Small intestine (tissue), 7 donors: ENCODE data around the gene LECT2. TPM values are rescaled to one million over a fixed set of nuclear protein-coding genes. Genes with fewer than 3 reads are reported as not detected.

ENCODE experiments used
- DNase-seq, 2 donors: peaks; one replicate each; pipeline versions ENCODE4 v3.0.0 to v3.0.0-alpha.2; 2013
- FAIRE-seq: peaks from 2 replicates; lab custom pipeline; 2012; peaks lifted over from hg19 to GRCh38; lab: Jason Lieb, UNC
- H3K27ac ChIP-seq, 3 donors: one replicate each; pipeline ENCODE4 v1.5.1; 2013; ENCODE audit warnings: low read length in 2 of 3, mild to moderate bottlenecking in 2 of 3, control low read depth in 1 of 3, inconsistent platforms in 1 of 3, low read depth in 1 of 3, moderate library complexity in 1 of 3
- H3K27me3 ChIP-seq, 3 donors: one replicate each; pipeline ENCODE4 v1.6.1; 2013; ENCODE audit warnings: low read length in 3 of 3, inconsistent platforms in 1 of 3; ENCODE audit not compliant: control insufficient read depth in 3 of 3, insufficient read depth in 3 of 3
- H3K36me3 ChIP-seq, 3 donors: one replicate each; pipeline ENCODE4 v1.6.1; 2013; ENCODE audit warnings: low read length in 3 of 3, inconsistent platforms in 1 of 3, low read depth in 1 of 3, mild to moderate bottlenecking in 1 of 3, moderate library complexity in 1 of 3; ENCODE audit not compliant: control insufficient read depth in 3 of 3, insufficient read depth in 2 of 3
- H3K4me1 ChIP-seq, 3 donors: one replicate each; pipeline ENCODE4 v1.6.1; 2013; ENCODE audit warnings: low read length in 2 of 3, inconsistent platforms in 1 of 3, low read depth in 1 of 3, mild to moderate bottlenecking in 1 of 3, moderate library complexity in 1 of 3; ENCODE audit not compliant: control insufficient read depth in 3 of 3, insufficient read depth in 2 of 3
- H3K4me3 ChIP-seq, 3 donors: one replicate each; pipeline ENCODE4 v1.5.1; 2013; ENCODE audit warnings: low read length in 3 of 3, control low read depth in 1 of 3, inconsistent platforms in 1 of 3, low read depth in 1 of 3, mild to moderate bottlenecking in 1 of 3, moderate library complexity in 1 of 3
- H3K9me3 ChIP-seq, 2 donors: one replicate each; pipeline ENCODE4 v1.6.1; 2013; ENCODE audit warnings: low read depth in 1 of 2, low read length in 1 of 2; ENCODE audit not compliant: control insufficient read depth in 2 of 2, insufficient read depth in 1 of 2
- WGBS, 3 donors: extraction: QIAGEN DNeasy Blood & Tissue Kit; methylation state at CpG; one replicate each; pipeline ENCODE4 v1.1.7; 2013; 5-methylcytosine and 5-hydroxymethylcytosine counted together
- polyA plus RNA-seq, 4 donors: library from polyadenylated mRNA; stranded (reverse) in 3 of 4; unstranded in 1 of 4; fragments of 200-250 nt in 3 of 4; fragments of 120-200 nt in 1 of 4; gene quantifications; one replicate each; pipeline versions ENCODE4 v1.2.1 to v1.2.3, GENCODE V29; 2013
- donor health status: healthy with polysubstance abuse.
- donor health status: control.
- donor health status: control.
- donor health status: Bipolar disorder and iron deficiency.
- donor health status: healthy.

The LECT2 gene
- polyA plus RNA-seq, 4 donors: not detected

DNA sequence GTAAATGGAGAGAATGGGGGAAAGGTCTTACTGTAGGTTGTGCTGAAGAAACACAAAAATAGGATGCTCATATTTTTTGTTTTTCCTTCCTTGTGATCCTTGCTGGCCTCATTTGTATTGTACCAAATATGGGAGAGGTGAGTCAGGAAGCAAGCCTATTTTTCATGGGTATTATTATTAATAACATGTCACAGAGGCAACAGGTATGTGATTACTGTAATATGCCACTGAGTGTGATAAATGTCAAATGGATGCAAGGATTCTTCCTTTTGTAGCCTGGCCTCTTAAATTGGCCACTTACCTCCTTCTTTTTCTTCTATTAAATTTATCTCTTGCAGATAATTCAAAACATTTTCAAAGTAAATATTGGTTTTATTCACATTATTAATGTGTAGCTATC is 10.2 kb downstream of the LECT2 start:
- DNase-seq: no peak
- no peak overlapping the region for H3K4me3 ChIP-seq
- H3K4me1 ChIP-seq: no peaks in the 10 kb centered on the region
- no peak for FAIRE-seq
- no peaks in the 10 kb centered on the region for H3K36me3 ChIP-seq
- no peaks in the 10 kb centered on the region for H3K9me3 ChIP-seq
- H3K27me3 ChIP-seq: peaks cover 0 to 4% (median 0%) of the 10 kb centered on the region in 3 donors
- H3K27ac ChIP-seq: no peak overlapping the region

DNA sequence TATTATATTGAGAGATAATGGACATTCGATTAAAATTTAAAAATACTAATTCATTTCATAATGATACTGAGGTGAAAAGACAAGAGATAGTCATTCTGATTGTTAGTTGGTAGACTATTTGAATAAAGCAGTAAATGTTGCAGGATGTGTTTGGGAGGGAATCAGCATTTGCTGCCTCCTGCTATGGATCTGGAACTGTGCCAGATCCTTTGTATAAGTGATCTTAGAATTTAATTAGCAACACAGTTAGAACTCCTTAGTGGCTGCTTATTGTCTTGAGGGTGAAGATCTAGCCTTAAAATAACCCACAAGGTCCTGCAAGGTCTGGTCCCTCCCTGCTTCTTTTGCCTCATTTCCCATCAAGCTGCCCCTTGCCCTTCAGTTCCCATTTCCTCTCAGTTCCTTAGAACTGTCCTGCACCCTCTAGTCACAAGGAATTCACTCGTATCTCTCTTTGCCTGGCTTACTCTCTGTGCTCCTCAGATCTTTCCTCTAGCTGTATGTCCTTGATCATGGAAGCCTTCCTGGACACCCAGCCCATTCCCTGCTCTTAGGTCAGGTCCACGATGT is 12.5 kb downstream of the LECT2 start:
- Histone ChIP-seq H3K36me3 (no peaks in the 10 kb centered on the region), H3K4me3 (no peak overlapping the region), H3K27me3 (peaks cover 0 to 4% (median 0%) of the 10 kb centered on the region in 3 donors), H3K4me1 (no peaks in the 10 kb centered on the region), H3K9me3 (no peaks in the 10 kb centered on the region), H3K27ac (no peak overlapping the region)
- WGBS, 3 donors: 58 to 63% (median 62%) methylated on average over 3 of the region's 3 CpGs
- DNase-seq (no peak), FAIRE-seq (no peak)

DNA sequence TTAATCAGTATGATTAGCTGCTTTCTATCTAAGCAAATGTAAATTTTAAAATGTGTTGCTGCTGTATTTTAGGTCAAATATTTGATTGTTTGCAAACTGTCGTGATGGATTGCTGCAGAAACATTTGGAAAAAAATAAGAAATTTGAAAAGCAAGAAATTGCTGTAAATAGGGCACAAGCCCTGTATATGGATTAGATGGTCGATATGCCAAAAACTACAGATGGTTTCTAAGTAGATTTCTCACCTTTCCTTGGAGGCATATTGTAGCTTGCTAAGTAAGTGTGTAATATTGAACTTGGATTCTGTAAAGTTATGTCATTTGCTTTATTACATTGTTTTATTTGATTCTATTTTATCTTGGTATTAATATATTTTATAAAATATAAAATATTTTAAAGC is 13.1 kb downstream of the LECT2 start:
- H3K27ac ChIP-seq: no peak overlapping the region
- DNase-seq: no peak
- H3K4me3 ChIP-seq: no peak overlapping the region
- H3K4me1 ChIP-seq: no peaks in the 10 kb centered on the region
- no peaks in the 10 kb centered on the region for H3K36me3 ChIP-seq
- peak; percentile 72 for FAIRE-seq
- no peaks in the 10 kb centered on the region for H3K9me3 ChIP-seq
- peaks cover 0 to 4% (median 0%) of the 10 kb centered on the region in 3 donors for H3K27me3 ChIP-seq
- 71 to 83% (median 74%) methylated on average over 2 of the region's 2 CpGs for WGBS, 3 donors

GRCh38 chr5:135937245-135937911 is 17.4 kb downstream of the LECT2 start:
- 83 to 92% (median 85%) methylated on average over 5 of the region's 5 CpGs for WGBS, 3 donors
- Histone ChIP-seq H3K9me3 (no peaks in the 10 kb centered on the region), H3K36me3 (no peaks in the 10 kb centered on the region), H3K4me1 (no peaks in the 10 kb centered on the region), H3K27me3 (peaks cover 0 to 6% (median under 1%) of the 10 kb centered on the region in 3 donors), H3K27ac (no peak overlapping the region), H3K4me3 (no peak overlapping the region)
- FAIRE-seq: no peak
- no peak for DNase-seq

DNA sequence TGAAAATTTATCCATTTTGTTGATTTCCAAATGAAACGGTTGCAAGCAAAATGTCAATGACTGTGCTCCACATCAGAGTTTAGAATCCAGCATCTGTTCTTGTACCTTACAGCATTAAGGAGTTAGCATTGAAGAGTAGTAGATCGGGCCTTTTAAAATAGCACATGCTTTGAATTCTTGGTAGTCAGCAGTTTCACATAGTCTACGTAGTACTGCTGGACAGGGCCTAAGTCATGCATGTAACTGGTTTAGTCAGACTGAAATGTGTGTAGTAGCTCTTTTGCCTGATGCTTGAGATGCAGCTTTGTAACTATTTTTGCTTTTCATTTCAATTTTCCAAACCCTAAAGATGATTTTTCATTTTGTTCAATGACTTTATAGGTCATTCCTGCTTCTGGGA is 19.8 kb downstream of the LECT2 start:
- no peaks in the 10 kb centered on the region for H3K36me3 ChIP-seq
- no peak overlapping the region for H3K4me3 ChIP-seq
- H3K9me3 ChIP-seq: no peaks in the 10 kb centered on the region
- H3K4me1 ChIP-seq: no peaks in the 10 kb centered on the region
- no peak overlapping the region for H3K27ac ChIP-seq
- no peak for DNase-seq
- 68 to 83% (median 77%) methylated on average over 3 of the region's 3 CpGs for WGBS, 3 donors
- H3K27me3 ChIP-seq: peaks cover 5 to 25% (median 10%) of the 10 kb centered on the region in 3 donors
- no peak for FAIRE-seq

GRCh38 chr5:135930949-135931295 is 23.9 kb downstream of the LECT2 start:
- Histone ChIP-seq H3K27ac (no peak overlapping the region), H3K9me3 (no peaks in the 10 kb centered on the region), H3K36me3 (no peaks in the 10 kb centered on the region), H3K4me3 (no peak overlapping the region), H3K4me1 (no peaks in the 10 kb centered on the region), H3K27me3 (peaks cover 5 to 34% (median 13%) of the 10 kb centered on the region in 3 donors)
- FAIRE-seq: no peak
- DNase-seq: no peak
- 32 to 53% (median 52%) methylated on average over 18 of the region's 18 CpGs for WGBS, 3 donors

DNA sequence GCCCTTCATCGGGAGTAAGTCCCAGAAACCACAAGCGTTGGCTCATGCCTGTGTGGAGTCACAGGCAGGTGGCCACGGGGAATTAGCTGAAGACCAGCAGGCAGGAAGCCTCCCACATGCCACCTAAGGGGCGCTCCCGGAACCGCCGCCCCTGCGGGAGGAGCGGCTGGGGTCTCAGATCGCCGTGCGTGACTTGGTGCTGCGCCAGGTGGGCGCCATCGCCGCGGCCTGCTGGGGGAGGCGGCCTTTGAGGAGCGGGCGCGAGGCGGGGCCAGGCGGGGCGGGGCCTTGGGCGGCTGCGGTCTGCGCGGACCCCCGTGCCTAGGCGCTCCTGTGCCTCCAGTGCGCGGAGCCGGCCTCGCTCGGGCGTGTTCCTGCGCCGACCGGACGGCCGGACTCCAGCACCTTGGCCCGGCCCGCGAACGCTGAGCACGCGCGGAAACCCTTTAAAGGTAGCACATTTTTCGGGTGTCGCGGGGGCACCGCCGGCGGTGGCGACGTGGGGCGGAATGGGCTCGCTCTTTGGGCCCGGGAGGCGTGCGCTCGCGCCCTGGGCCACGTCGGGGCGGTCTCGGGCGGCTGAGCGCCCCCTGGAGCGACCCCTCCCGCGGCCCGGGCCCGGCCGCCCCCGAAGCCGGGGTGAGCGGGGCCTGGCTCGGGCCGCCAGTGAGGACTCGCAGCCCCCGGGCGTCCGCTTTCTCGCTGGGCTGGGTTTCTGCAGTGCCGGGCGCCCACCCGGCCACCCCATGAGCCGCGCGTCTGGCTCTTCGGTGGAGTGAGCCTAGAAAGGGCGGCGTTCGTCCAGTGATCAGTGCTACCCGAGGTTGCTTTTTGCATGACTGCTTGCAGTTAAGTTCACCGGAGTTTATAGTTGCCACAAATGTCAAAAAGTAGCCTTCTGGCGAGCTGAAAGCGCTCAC is 24.5 kb downstream of the LECT2 start:
- Histone ChIP-seq H3K4me1 (no peaks in the 10 kb centered on the region), H3K27ac (no peak overlapping the region), H3K27me3 (peaks cover 5 to 34% (median 13%) of the 10 kb centered on the region in 3 donors), H3K9me3 (no peaks in the 10 kb centered on the region), H3K4me3 (peak overlapping the region in 1 of 3 donors; percentile 29), H3K36me3 (no peaks in the 10 kb centered on the region)
- peak in 1 of 2 donors; percentile 19 for DNase-seq
- FAIRE-seq: no peak
- 3 to 9% (median 5%) methylated on average over 89 to 99 of the region's 99 CpGs for WGBS, 3 donors

GRCh38 chr5:135921388-135921787 is 33.4 kb downstream of the LECT2 start:
- WGBS, 3 donors: 26 to 53% (median 43%) methylated on average over 1 of the region's 1 CpG
- Histone ChIP-seq H3K4me3 (no peak overlapping the region), H3K27ac (no peak overlapping the region), H3K27me3 (peaks cover 0 to 12% (median 5%) of the 10 kb centered on the region in 3 donors), H3K36me3 (no peaks in the 10 kb centered on the region), H3K9me3 (no peaks in the 10 kb centered on the region), H3K4me1 (no peaks in the 10 kb centered on the region)
- FAIRE-seq: no peak
- DNase-seq: no peak
